HEK293 (cell line): Measurements from ENCODE around the gene TBL1XR1.

ENCODE experiments used
- CTCF ChIA-PET: fragments of 350-600 bp; formaldehyde crosslinking; extraction: SDS; loops from one replicate; lab custom pipeline; 2021; ENCODE audit warnings: antibody characterized with exemption; lab: Yijun Ruan, JAX
- POLR2A ChIA-PET: fragments of 300-600 bp; formaldehyde crosslinking; extraction: SDS; loops from one replicate; lab custom pipeline; 2020; ENCODE audit warnings: antibody characterized with exemption, inconsistent platforms; lab: Yijun Ruan, JAX
- H3K27ac ChIP-seq: fragments of 200-500 bp; sonication (Bioruptor generic); 2 replicates; pipeline ENCODE4 v1.5.1; 2014; ENCODE audit warnings: low read depth, low read length, control low read depth, inconsistent platforms; ENCODE audit errors: extremely low read depth
- H3K36me3 ChIP-seq, 2 experiments: fragments of 200-500 bp in 1 of 2; sonication (Bioruptor generic) in 1 of 2; 1 replicate in 1 of 2; 2 replicates in 1 of 2; pipeline ENCODE4 v1.5.1; 2014 to 2017; ENCODE audit warnings: inconsistent platforms in 2 of 2, low read length in 2 of 2; ENCODE audit not compliant: control insufficient read depth in 2 of 2, insufficient read depth in 1 of 2
- H3K4me1 ChIP-seq: fragments of 200-500 bp; sonication (Bioruptor generic); 2 replicates; pipeline ENCODE4 v1.5.1; 2014; ENCODE audit warnings: mild to moderate bottlenecking, low read length, inconsistent platforms; ENCODE audit not compliant: control insufficient read depth, insufficient read depth
- H3K4me3 ChIP-seq: 2 replicates; pipeline ENCODE4 v1.5.1; 2011; ENCODE audit warnings: low read depth, mild to moderate bottlenecking, control low read depth, low read length, moderate library complexity
- H3K9me3 ChIP-seq: fragments of 200-500 bp; sonication (Bioruptor generic); 2 replicates; pipeline ENCODE4 v1.5.1; 2014; ENCODE audit warnings: low read depth, low read length, inconsistent platforms; ENCODE audit not compliant: control insufficient read depth, insufficient read depth
- GLI2 ChIP-seq: fragments of 450-650 bp; formaldehyde crosslinking; IDR thresholded peaks from 2 replicates; pipeline ENCODE4; 2017; ENCODE audit warnings: missing biosample characterization, missing genetic modification characterization, low read depth, borderline replicate concordance
- PRDM1 ChIP-seq: fragments of 450-650 bp; formaldehyde crosslinking; IDR thresholded peaks from 2 replicates; pipeline ENCODE4; 2016; ENCODE audit warnings: missing biosample characterization, missing genetic modification characterization
- SP2 ChIP-seq: fragments of 450-650 bp; formaldehyde crosslinking; IDR thresholded peaks from 2 replicates; pipeline ENCODE4 v1.5.1; 2016; ENCODE audit warnings: missing biosample characterization, missing genetic modification characterization
- TRIM28 ChIP-seq: IDR thresholded peaks from 2 replicates; pipeline ENCODE4 v1.6.1; 2011; ENCODE audit warnings: low read length, control low read depth, borderline replicate concordance
- ZEB2 ChIP-seq: fragments of 450-650 bp; formaldehyde crosslinking; IDR thresholded peaks from 2 replicates; pipeline ENCODE4 v1.5.1; 2016; ENCODE audit warnings: missing biosample characterization, missing genetic modification characterization
- ZFHX2 ChIP-seq: fragments of 450-650 bp; formaldehyde crosslinking; conservative IDR thresholded peaks from 2 replicates; pipeline ENCODE4 v1.5.1; 2016; ENCODE audit warnings: missing biosample characterization, missing genetic modification characterization
- ZNF10 ChIP-seq: fragments of 450-650 bp; formaldehyde crosslinking; IDR thresholded peaks from 2 replicates; pipeline ENCODE4 v1.5.1; 2017; ENCODE audit warnings: missing biosample characterization, missing genetic modification characterization
- ZNF155 ChIP-seq: fragments of 450-650 bp; formaldehyde crosslinking; IDR thresholded peaks from 2 replicates; pipeline ENCODE4 v1.5.1; 2016; ENCODE audit warnings: missing biosample characterization, missing genetic modification characterization
- ZNF324 ChIP-seq: fragments of 450-650 bp; formaldehyde crosslinking; IDR thresholded peaks from 2 replicates; pipeline ENCODE4 v1.5.1; 2016; ENCODE audit warnings: missing biosample characterization, missing genetic modification characterization
- ZNF366 ChIP-seq: fragments of 450-650 bp; formaldehyde crosslinking; conservative IDR thresholded peaks from 2 replicates; pipeline ENCODE4 v1.5.1; 2016; ENCODE audit warnings: missing biosample characterization, missing genetic modification characterization
- ZNF473 ChIP-seq: fragments of 450-650 bp; formaldehyde crosslinking; IDR thresholded peaks from 2 replicates; pipeline ENCODE4 v1.5.1; 2017; ENCODE audit warnings: missing biosample characterization, missing genetic modification characterization
- ZNF549 ChIP-seq: fragments of 450-650 bp; IDR thresholded peaks from 2 replicates; pipeline ENCODE4 v1.5.1; 2018; ENCODE audit warnings: missing biosample characterization, missing genetic modification characterization, mild to moderate bottlenecking, inconsistent platforms, moderate library complexity
- ZNF664 ChIP-seq: fragments of 450-650 bp; formaldehyde crosslinking; IDR thresholded peaks from 2 replicates; pipeline ENCODE4 v1.5.1; 2016; ENCODE audit warnings: missing biosample characterization, missing genetic modification characterization
- ZNF843 ChIP-seq: fragments of 450-650 bp; formaldehyde crosslinking; IDR thresholded peaks from 2 replicates; pipeline ENCODE4 v1.5.1; 2016; ENCODE audit warnings: missing biosample characterization, missing genetic modification characterization
- ZSCAN16 ChIP-seq: fragments of 450-650 bp; formaldehyde crosslinking; IDR thresholded peaks from 2 replicates; pipeline ENCODE4 v1.5.1; 2016; ENCODE audit warnings: missing biosample characterization, missing genetic modification characterization
- TF ChIP-seq, protein P1 (sequence below): fragments of 450-650 bp; formaldehyde crosslinking; IDR thresholded peaks from 2 replicates; pipeline ENCODE4 v1.5.1; 2016; ENCODE audit warnings: missing biosample characterization, missing genetic modification characterization
- TF ChIP-seq, protein P2 (sequence below): fragments of 450-650 bp; formaldehyde crosslinking; IDR thresholded peaks from 2 replicates; pipeline ENCODE4 v1.5.1; 2016; ENCODE audit warnings: missing biosample characterization, missing genetic modification characterization
- TF ChIP-seq, protein P3 (sequence below): fragments of 450-650 bp; formaldehyde crosslinking; IDR thresholded peaks from 2 replicates; pipeline ENCODE4 v1.5.1; 2017; ENCODE audit warnings: missing biosample characterization, missing genetic modification characterization
- TF ChIP-seq, protein P4 (sequence below): fragments of 450-650 bp; formaldehyde crosslinking; IDR thresholded peaks from 2 replicates; pipeline ENCODE4 v1.5.1; 2016; ENCODE audit warnings: missing biosample characterization, missing genetic modification characterization
- TF ChIP-seq, protein P5 (sequence below): fragments of 450-650 bp; formaldehyde crosslinking; IDR thresholded peaks from 2 replicates; pipeline ENCODE4 v1.5.1; 2016; ENCODE audit warnings: missing biosample characterization, missing genetic modification characterization
- TF ChIP-seq, protein P6 (sequence below): fragments of 450-650 bp; formaldehyde crosslinking; IDR thresholded peaks from 2 replicates; pipeline ENCODE4 v1.5.1; 2016; ENCODE audit warnings: missing biosample characterization, missing genetic modification characterization, borderline replicate concordance

TBL1XR1 gene

DNA sequence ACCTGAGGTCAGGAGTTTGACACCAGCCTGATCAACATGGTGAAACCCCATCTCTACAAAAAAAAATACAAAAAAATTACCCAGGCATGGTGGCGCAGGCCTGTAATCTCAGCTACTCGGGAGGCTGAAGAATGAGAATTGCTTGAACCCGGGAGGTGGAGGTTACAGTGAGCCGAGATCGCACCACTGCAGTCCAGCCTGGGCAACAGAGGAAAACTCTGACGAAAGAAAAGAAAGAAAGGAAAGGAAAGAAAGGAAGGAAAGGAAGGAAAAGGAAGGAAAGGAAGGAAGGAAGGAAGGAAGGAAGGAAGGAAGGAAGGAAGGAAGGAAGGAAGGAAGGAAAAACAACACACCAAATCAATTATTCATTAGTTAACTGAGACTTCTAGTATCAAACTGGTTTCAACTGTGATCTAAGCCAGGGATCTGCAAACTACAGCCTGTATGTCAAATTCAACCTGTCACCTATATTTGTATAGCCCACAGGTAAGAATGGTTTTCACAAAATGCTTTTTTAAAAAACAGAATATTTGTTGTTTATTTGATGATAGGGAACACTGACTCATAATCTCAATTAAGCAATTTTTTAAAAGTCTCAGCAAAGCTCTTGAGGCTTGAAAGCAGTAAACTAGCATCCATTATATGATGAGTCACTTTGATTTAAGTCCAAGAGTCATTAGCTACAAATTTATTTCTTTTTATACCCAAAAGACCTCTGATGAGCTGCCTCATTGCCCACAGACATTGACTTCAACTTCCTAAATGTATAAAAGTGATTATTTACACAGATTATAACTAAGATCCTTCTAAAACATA, 127.6 kb downstream of the TBL1XR1 start:
- no peaks in the 10 kb centered on the region for H3K9me3 ChIP-seq
- ChIA-PET CTCF (no interaction called here), POLR2A (no interaction called here)
- H3K36me3 ChIP-seq = peaks cover 0 to 3% of the 10 kb centered on the region in 2 experiments; a peak in 1 of 3 replicates
- no peaks in the 10 kb centered on the region for H3K4me1 ChIP-seq
- TF ChIP-seq SP2 (no peak), ZNF10 (tag by site-specific recombination) (no peak), PRDM1 (0 out of 2 replicates have a peak, but pooled peaks have one; percentile 15), ZNF366 (tag by site-specific recombination) (peak; percentile 97), ZEB2 (tag by site-specific recombination) (0 out of 2 replicates have a peak, but pooled peaks have one; percentile 41), TRIM28 (no peak)
- TF ChIP-seq, protein P1, sequence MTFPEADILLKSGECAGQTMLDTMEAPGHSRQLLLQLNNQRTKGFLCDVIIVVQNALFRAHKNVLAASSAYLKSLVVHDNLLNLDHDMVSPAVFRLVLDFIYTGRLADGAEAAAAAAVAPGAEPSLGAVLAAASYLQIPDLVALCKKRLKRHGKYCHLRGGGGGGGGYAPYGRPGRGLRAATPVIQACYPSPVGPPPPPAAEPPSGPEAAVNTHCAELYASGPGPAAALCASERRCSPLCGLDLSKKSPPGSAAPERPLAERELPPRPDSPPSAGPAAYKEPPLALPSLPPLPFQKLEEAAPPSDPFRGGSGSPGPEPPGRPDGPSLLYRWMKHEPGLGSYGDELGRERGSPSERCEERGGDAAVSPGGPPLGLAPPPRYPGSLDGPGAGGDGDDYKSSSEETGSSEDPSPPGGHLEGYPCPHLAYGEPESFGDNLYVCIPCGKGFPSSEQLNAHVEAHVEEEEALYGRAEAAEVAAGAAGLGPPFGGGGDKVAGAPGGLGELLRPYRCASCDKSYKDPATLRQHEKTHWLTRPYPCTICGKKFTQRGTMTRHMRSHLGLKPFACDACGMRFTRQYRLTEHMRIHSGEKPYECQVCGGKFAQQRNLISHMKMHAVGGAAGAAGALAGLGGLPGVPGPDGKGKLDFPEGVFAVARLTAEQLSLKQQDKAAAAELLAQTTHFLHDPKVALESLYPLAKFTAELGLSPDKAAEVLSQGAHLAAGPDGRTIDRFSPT (tag by site-specific recombination) = 0 out of 2 replicates have a peak, but pooled peaks have one; percentile 35
- TF ChIP-seq, protein P2, sequence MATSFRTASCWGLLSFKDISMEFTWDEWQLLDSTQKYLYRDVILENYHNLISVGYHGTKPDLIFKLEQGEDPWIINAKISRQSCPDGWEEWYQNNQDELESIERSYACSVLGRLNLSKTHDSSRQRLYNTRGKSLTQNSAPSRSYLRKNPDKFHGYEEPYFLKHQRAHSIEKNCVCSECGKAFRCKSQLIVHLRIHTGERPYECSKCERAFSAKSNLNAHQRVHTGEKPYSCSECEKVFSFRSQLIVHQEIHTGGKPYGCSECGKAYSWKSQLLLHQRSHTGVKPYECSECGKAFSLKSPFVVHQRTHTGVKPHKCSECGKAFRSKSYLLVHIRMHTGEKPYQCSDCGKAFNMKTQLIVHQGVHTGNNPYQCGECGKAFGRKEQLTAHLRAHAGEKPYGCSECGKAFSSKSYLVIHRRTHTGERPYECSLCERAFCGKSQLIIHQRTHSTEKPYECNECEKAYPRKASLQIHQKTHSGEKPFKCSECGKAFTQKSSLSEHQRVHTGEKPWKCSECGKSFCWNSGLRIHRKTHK = no peak
- TF ChIP-seq, protein P3, sequence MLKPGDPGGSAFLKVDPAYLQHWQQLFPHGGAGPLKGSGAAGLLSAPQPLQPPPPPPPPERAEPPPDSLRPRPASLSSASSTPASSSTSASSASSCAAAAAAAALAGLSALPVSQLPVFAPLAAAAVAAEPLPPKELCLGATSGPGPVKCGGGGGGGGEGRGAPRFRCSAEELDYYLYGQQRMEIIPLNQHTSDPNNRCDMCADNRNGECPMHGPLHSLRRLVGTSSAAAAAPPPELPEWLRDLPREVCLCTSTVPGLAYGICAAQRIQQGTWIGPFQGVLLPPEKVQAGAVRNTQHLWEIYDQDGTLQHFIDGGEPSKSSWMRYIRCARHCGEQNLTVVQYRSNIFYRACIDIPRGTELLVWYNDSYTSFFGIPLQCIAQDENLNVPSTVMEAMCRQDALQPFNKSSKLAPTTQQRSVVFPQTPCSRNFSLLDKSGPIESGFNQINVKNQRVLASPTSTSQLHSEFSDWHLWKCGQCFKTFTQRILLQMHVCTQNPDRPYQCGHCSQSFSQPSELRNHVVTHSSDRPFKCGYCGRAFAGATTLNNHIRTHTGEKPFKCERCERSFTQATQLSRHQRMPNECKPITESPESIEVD (tag by site-specific recombination) = peak; percentile 90
- H3K27ac ChIP-seq = no peak overlapping the region
- H3K4me3 ChIP-seq = no peak overlapping the region

DNA sequence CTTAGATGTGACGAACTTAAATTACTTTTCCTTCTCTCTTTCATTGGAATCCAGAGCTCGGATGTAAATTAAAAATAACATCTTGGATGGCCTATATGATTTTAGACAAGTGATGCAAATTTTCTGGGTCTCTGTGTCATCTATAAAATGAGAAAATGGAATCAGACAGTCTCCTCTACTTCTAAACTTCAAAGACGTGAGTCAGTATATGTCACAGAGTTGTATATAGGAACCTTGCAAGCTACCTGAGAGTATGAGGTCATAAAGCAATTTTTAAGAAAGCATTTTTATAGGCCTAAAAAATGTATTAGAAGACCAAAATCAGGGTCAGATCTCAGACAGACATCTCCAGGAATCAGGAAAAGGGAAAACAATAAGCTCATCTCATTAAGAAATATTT, 128.3 kb downstream of the TBL1XR1 start:
- Histone ChIP-seq H3K9me3 (no peaks in the 10 kb centered on the region), H3K27ac (no peak overlapping the region)
- TF ChIP-seq ZNF473 (tag by site-specific recombination) (no peak), ZNF843 (tag by site-specific recombination) (no peak), GLI2 (no peak), ZNF664 (tag by site-specific recombination) (no peak), ZNF324 (tag by site-specific recombination) (no peak)
- TF ChIP-seq, all 188 proteins: peak for 0
- CTCF ChIA-PET = interaction anchor here (1.0 kb wide), 1 partner anchor 10 kb away, joined by 3 read pairs; no protein-coding TSS in a partner anchor
- POLR2A ChIA-PET = no interaction called here
- peaks cover 0 to 3% of the 10 kb centered on the region in 2 experiments; a peak in 1 of 3 replicates for H3K36me3 ChIP-seq
- H3K4me3 ChIP-seq = no peak overlapping the region
- H3K4me1 ChIP-seq = 0 out of 2 replicates have a peak, but pooled peaks cover under 1% of the 10 kb centered on the region

DNA sequence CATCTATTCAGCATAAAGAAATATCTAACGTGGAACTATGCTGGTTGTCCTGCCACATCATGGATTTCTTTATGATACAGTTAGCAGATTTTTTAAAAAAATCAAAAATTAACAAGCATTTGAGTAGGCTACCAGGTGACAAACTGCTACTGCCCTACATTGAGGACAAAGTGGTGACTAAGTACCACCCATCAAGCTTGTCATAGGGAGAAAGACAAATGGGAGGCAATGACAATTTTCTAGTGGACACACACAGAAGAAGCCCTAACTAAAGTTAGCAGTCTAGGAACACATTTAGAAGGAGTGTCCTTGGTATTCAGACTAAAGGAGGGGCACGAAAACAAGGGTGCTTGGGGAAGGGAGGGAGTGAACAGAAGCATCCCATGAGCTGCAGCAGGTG, 131.2 kb downstream of the TBL1XR1 start:
- H3K27ac ChIP-seq = no peak overlapping the region
- 0 out of 2 replicates have a peak, but pooled peaks cover 2% of the 10 kb centered on the region for H3K4me1 ChIP-seq
- no peaks in the 10 kb centered on the region for H3K36me3 ChIP-seq
- POLR2A ChIA-PET = no interaction called here
- no peaks in the 10 kb centered on the region for H3K9me3 ChIP-seq
- H3K4me3 ChIP-seq = no peak overlapping the region
- CTCF ChIA-PET = interaction anchor here (0.6 kb wide), 1 partner anchor 81 kb away, joined by 5 read pairs; no protein-coding TSS in a partner anchor
- TF ChIP-seq, protein P4, sequence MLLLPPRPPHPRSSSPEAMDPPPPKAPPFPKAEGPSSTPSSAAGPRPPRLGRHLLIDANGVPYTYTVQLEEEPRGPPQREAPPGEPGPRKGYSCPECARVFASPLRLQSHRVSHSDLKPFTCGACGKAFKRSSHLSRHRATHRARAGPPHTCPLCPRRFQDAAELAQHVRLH (tag by site-specific recombination) = no peak
- TF ChIP-seq ZNF549 (tag by site-specific recombination) (no peak), ZFHX2 (tag by site-specific recombination) (no peak), ZSCAN16 (tag by site-specific recombination) (no peak), ZNF155 (tag by site-specific recombination) (no peak)
- TF ChIP-seq, protein P5, sequence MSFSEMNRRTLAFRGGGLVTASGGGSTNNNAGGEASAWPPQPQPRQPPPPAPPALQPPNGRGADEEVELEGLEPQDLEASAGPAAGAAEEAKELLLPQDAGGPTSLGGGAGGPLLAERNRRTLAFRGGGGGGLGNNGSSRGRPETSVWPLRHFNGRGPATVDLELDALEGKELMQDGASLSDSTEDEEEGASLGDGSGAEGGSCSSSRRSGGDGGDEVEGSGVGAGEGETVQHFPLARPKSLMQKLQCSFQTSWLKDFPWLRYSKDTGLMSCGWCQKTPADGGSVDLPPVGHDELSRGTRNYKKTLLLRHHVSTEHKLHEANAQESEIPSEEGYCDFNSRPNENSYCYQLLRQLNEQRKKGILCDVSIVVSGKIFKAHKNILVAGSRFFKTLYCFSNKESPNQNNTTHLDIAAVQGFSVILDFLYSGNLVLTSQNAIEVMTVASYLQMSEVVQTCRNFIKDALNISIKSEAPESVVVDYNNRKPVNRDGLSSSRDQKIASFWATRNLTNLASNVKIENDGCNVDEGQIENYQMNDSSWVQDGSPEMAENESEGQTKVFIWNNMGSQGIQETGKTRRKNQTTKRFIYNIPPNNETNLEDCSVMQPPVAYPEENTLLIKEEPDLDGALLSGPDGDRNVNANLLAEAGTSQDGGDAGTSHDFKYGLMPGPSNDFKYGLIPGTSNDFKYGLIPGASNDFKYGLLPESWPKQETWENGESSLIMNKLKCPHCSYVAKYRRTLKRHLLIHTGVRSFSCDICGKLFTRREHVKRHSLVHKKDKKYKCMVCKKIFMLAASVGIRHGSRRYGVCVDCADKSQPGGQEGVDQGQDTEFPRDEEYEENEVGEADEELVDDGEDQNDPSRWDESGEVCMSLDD (tag by site-specific recombination) = no peak
- TF ChIP-seq, protein P6, sequence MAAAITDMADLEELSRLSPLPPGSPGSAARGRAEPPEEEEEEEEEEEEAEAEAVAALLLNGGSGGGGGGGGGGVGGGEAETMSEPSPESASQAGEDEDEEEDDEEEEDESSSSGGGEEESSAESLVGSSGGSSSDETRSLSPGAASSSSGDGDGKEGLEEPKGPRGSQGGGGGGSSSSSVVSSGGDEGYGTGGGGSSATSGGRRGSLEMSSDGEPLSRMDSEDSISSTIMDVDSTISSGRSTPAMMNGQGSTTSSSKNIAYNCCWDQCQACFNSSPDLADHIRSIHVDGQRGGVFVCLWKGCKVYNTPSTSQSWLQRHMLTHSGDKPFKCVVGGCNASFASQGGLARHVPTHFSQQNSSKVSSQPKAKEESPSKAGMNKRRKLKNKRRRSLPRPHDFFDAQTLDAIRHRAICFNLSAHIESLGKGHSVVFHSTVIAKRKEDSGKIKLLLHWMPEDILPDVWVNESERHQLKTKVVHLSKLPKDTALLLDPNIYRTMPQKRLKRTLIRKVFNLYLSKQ = no peak
